ENCODE measurements around the gene BHMT. TPM values are rescaled to one million over a fixed set of nuclear protein-coding genes. Genes with fewer than 3 reads are reported as not detected.

Gene BHMT
- total and polyA plus RNA-seq, 4 donors = 27.7 to 197 (median 116) TPM

DNA sequence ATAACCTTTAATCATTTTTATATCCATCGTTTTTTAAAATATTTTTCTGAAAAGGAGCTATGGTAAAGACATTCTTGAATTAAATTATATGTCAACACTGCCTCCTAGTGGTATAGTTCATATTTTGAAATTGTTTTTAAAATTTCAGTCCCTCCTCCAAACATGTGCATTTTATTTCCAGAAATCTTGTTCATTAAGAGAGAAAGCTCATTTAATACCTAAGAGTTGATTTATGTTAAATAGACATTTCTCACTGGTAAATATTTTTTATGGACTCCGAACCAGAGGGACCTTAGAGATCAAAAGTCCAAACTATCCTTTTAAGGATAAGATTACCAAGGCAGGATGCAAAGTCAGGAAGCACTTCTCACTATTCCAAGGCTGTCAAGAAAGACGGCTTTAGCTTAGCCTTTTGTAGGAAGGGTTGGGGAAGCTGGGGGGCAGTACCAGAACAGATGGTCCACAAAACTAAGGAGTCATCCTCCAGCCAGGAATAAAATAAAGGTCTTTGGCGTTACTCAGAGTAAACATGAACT lies 21.6 kb downstream of the BHMT start:
- Histone ChIP-seq H3K27me3 (ENCODE audit: control insufficient read depth in 4 of 4, insufficient read depth in 4 of 4, low read length in 3 of 4) (no peaks in the 10 kb centered on the region), H3K9me3 (ENCODE audit: control insufficient read depth in 4 of 4, low read length in 3 of 4) (no peaks in the 10 kb centered on the region), H3K4me3 (ENCODE audit: low read depth in 1 of 3, low read length in 3 of 3) (no peak overlapping the region), H3K27ac (ENCODE audit: low read depth in 1 of 2, low read length in 2 of 2) (peak overlapping the region; percentile 22 to 43), H3K9ac (ENCODE audit: low read depth in 1 of 2, low read length in 2 of 2) (peak overlapping the region in 1 of 2 donors; percentile 0), H3K4me1 (ENCODE audit: control insufficient read depth in 4 of 4, insufficient read depth in 4 of 4, low read length in 3 of 4) (peaks cover 3 to 12% (median 8%) of the 10 kb centered on the region in 4 donors), H3K36me3 (ENCODE audit: control insufficient read depth in 4 of 4, insufficient read depth in 3 of 4, low read depth in 1 of 4, low read length in 3 of 4) (peaks cover 0 to 20% (median 14%) of the 10 kb centered on the region in 4 donors)
- DNase-seq (ENCODE audit: low spot score) = no peak
- TF ChIP-seq, protein P1, sequence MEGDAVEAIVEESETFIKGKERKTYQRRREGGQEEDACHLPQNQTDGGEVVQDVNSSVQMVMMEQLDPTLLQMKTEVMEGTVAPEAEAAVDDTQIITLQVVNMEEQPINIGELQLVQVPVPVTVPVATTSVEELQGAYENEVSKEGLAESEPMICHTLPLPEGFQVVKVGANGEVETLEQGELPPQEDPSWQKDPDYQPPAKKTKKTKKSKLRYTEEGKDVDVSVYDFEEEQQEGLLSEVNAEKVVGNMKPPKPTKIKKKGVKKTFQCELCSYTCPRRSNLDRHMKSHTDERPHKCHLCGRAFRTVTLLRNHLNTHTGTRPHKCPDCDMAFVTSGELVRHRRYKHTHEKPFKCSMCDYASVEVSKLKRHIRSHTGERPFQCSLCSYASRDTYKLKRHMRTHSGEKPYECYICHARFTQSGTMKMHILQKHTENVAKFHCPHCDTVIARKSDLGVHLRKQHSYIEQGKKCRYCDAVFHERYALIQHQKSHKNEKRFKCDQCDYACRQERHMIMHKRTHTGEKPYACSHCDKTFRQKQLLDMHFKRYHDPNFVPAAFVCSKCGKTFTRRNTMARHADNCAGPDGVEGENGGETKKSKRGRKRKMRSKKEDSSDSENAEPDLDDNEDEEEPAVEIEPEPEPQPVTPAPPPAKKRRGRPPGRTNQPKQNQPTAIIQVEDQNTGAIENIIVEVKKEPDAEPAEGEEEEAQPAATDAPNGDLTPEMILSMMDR (IDR thresholded peaks at IDR 0.05; ENCODE audit: low read depth, low read length, missing input control) = peak; percentile 31
- TF ChIP-seq, protein P2, sequence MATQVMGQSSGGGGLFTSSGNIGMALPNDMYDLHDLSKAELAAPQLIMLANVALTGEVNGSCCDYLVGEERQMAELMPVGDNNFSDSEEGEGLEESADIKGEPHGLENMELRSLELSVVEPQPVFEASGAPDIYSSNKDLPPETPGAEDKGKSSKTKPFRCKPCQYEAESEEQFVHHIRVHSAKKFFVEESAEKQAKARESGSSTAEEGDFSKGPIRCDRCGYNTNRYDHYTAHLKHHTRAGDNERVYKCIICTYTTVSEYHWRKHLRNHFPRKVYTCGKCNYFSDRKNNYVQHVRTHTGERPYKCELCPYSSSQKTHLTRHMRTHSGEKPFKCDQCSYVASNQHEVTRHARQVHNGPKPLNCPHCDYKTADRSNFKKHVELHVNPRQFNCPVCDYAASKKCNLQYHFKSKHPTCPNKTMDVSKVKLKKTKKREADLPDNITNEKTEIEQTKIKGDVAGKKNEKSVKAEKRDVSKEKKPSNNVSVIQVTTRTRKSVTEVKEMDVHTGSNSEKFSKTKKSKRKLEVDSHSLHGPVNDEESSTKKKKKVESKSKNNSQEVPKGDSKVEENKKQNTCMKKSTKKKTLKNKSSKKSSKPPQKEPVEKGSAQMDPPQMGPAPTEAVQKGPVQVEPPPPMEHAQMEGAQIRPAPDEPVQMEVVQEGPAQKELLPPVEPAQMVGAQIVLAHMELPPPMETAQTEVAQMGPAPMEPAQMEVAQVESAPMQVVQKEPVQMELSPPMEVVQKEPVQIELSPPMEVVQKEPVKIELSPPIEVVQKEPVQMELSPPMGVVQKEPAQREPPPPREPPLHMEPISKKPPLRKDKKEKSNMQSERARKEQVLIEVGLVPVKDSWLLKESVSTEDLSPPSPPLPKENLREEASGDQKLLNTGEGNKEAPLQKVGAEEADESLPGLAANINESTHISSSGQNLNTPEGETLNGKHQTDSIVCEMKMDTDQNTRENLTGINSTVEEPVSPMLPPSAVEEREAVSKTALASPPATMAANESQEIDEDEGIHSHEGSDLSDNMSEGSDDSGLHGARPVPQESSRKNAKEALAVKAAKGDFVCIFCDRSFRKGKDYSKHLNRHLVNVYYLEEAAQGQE (IDR thresholded peaks at IDR 0.05) = no peak
- TF ChIP-seq EGR1 (IDR thresholded peaks at IDR 0.05; ENCODE audit: low read depth in 2 of 2) (no peak), HNF4G (IDR thresholded peaks at IDR 0.05) (no peak), GABPA (IDR thresholded peaks at IDR 0.05 in 1 of 2, conservative IDR thresholded peaks at IDR 0.05 in 1 of 2) (no peak), YY1 (IDR thresholded peaks at IDR 0.05) (no peak), FOXA2 (IDR thresholded peaks at IDR 0.05) (no peak), FOXA1 (IDR thresholded peaks at IDR 0.05) (no peak), HNF4A (conservative IDR thresholded peaks at IDR 0.05) (peak in 1 of 2 donors; percentile 33), TAF1 (conservative IDR thresholded peaks at IDR 0.05) (no peak), RXRA (IDR thresholded peaks at IDR 0.05) (no peak), RAD21 (IDR thresholded peaks at IDR 0.05) (peak; percentile 59 to 62), SP1 (IDR thresholded peaks at IDR 0.05) (no peak), NR2F2 (IDR thresholded peaks at IDR 0.05) (no peak), JUND (IDR thresholded peaks at IDR 0.05) (no peak)
- TF ChIP-seq, protein P3, sequence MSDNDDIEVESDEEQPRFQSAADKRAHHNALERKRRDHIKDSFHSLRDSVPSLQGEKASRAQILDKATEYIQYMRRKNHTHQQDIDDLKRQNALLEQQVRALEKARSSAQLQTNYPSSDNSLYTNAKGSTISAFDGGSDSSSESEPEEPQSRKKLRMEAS (IDR thresholded peaks at IDR 0.05) = no peak
- TF ChIP-seq, protein P4, sequence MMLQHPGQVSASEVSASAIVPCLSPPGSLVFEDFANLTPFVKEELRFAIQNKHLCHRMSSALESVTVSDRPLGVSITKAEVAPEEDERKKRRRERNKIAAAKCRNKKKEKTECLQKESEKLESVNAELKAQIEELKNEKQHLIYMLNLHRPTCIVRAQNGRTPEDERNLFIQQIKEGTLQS (IDR thresholded peaks at IDR 0.05) = no peak
- TF ChIP-seq, protein P5, sequence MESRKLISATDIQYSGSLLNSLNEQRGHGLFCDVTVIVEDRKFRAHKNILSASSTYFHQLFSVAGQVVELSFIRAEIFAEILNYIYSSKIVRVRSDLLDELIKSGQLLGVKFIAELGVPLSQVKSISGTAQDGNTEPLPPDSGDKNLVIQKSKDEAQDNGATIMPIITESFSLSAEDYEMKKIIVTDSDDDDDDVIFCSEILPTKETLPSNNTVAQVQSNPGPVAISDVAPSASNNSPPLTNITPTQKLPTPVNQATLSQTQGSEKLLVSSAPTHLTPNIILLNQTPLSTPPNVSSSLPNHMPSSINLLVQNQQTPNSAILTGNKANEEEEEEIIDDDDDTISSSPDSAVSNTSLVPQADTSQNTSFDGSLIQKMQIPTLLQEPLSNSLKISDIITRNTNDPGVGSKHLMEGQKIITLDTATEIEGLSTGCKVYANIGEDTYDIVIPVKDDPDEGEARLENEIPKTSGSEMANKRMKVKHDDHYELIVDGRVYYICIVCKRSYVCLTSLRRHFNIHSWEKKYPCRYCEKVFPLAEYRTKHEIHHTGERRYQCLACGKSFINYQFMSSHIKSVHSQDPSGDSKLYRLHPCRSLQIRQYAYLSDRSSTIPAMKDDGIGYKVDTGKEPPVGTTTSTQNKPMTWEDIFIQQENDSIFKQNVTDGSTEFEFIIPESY (IDR thresholded peaks at IDR 0.05) = no peak
- 2% methylated on average over 4 of the region's 4 CpGs for WGBS
